ENCODE measurements around the gene UROC1.

Gene UROC1

DNA sequence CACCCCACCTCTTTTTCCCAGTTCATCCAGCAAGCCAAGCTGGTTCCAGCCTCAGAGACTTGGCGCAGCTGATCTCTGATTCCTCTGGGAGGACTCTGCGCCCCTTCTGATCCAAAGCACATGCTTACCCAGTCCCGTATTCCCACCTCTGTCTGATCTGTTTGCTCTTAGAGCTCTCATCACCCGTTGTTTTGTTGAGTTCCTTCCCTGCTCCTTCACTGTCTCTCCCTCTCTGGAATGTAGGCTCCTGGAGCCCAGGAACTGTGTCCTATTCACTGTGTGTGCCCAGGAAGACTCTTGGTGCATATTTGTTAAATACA lies 40.6 kb downstream of the UROC1 start:
- DNase-seq = no peak

DNA sequence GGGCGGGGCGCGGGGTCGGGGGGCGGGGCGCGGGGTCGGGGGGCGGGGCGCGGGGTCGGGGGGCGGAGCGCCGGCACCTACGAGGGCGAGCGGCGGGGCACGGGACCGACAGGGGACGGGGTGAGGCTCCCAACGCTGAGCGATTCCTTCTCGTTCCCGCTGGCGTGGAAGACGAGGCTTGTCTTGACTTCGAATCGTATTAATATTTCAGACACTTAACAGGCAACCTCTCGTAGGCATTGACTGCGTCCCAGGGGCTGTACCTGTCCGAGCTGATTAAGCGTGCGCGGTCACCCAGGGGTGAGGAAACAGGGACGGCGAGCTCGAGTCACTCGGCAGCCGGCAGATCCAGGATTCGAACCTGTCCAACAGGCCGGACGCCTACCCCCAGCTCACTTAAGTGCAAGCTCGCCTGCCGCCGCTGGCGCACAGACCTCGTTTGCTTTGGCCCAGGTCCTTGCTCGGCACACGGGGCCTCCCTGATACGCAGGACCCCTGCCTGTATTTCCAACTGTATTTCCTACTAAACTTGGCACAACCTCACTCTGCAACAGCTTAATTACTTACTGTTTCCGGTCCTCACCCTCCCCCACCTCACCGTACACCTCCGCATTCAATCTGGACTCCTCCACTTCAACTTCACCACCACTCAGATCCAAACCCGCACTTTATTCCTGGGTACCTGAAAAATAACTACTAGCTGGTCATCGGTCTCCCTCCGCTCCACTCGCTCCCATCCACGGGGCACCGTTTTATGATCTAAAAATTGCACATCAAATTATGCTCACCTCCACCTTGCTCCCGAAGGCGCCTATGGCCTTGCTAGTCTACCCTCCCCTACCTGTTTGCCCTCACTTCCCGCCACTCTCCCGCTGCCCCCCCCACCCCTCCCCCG lies 41.2 kb downstream of the UROC1 start:
- peak; percentile 40 for DNase-seq

DNA sequence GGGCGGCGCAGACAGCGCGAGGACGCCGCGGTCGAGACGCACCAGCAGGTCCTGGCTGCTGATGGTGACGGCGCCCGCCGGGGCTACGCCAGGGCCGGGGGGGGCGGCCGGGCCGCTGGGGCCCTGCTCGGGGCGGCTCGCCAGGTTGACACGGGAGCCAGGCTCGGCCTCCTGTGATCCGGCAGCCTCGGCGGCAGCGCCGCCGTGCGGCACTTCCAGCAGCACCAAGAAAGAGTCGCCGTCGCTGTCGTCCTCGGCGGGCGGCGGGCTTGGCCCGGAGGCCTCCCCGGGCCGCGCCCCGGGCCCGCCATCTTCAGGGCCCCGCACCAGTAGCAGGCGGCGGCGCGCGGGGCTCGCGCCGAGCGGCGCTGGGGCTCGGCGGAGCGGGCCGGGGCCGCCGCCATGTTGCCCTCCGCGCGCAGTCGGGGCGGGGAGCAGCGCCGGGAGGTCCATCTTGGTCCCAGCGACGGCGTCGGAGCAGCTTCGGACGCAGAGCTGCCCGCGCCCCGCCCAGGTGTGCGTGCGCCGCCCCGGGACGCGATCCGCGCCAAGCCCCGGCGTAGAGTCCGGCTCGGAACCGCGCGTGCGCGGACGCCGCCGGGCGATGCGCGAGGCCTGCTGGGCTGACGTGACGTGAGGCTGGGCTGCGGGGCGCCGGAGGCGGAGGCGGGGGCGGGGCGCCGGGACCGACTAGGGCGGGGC lies 42.0 kb downstream of the UROC1 start, which contains the start of gene ZXDC:
TSS of gene ZXDC (minus strand) at position 479 of the 702 bp plus-strand sequence. CDS start at position 453, 26 bp downstream.
- peak; percentile 44 for DNase-seq

DNA sequence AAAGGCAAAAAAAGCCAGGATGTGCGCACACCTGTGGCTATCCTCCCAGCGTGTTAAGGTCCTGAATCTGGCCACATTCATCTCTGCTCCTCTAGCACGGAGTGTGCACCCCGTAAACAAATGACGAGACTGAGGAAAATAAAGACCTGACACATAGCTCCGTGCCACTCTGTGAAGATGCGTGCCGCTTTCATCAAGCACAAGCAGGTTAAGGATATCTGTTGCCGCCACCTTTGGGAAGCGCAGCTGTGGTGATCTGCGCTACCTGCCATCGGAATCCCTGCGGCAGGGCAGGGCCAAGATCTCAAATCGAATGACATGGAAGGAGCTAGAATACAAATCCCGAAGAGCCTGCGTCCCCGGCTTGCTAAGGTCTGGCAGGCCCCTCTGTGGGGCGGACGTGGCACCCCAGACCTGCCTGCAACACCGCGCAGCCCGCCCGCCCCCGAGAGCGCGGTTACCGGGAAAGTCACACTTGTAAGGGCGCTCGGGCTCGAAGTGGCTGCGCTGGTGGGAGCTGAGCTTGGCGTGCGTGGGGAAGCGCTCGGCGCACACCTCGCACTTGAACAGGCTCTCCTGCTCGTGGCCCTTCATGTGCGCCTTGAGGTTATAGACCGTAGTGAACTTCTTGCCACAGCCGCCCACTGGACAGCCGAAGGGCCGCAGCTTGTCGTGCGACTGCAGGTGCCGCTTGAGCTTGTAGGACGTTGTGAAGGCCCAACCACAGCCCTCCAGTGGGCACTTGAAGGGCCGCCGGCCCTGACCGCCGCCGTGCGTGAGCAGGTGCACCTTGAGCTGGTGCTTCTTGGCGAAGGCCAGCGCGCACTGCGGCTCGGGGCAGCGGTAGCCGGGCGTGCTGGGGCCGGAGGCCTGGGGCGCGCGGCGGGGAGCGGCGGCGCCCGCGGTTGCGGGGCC lies 42.8 kb downstream of the UROC1 start:
- no peak for DNase-seq

DNA sequence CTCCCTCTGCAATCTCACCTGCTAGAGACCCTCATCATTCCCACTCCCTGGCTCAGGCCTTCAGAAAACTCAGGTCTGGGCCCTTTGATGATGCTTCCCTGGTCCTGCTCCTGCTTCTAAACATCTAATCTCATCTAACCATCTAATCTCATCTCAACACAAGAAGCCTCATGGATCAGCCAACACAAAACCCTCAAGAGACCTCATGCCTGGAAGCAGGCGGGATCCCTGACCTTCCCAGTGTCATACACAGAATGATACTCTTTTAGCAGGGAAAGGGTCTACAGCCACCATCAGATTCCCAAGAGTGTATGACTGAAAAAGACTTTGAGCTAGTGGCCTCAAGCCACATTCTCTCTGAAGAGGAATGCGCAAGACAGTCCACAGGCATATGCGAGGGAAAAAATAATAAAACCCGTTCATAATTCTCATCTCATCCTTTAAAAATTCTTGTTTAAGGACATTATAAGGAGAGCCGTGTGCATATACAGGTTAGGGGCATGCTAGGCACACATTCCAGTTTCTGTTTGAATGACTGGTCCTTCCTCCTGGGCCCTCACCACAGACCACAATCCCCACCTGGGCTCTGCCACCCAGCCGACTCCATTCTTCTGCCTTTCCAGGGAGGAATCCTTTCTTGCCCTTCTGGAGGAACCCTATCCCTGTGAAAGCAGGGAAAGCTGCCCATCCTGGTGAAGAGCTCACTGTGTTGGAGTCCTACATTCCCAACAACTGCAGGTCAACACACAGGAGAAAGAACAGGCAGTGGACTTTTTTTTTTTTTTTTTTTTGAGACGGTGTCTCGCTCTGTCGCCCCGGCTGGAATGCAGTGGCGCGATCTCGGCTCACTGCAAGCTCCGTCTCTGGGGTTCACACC lies 44.0 kb downstream of the UROC1 start:
- DNase-seq = no peak

DNA sequence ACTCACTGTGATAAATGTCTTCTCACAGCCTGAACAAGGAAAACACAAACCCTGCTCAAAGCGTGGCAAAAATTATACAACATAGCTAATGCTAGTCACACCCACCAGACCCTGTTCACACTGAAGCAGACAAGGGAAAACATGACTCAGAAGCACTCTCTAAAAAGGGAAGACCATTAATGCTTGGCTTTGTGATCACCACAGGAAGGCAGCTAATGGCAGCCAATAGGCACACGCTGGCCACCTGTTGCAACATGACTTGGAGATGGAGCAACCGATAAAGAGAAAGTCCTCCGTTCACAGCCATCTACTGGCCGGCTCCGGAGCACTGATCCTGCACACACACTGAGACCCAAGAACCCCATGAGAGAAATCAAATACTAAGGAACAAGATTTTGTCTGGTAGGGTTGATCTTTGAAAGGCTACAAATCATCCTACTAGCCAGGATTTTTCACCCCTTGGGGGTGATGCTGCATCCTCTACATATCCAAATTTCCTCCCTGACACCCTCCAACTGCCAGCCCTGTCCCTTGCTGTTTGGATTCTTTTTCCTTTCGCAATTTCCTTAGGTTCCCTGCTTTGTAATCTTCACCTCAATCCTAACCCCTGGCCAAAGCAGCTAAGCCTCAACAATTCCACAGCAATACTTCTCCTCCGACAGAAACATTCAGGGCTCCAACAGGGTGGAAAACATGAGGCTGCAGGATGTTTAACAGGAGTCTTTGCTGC lies 45.1 kb downstream of the UROC1 start:
- no peak for DNase-seq

DNA sequence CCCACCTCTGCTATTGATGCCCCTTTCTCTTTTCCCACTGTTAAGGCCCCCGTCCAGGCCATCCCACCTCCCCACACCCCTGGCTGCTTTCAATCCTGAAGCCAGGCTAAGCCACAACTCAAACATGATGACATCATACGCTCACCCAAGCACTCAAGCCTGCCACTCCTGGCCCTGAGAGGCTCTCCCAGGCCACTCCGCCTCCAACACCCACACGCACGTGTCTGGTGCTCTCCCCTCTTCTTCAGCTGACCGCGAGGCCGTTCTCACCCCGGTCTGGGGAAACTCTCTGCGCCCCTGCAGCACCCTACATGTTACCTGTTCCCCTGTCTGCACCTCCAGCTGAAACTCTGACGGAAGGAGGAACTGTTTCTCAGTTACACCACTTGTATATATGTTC lies 48.1 kb downstream of the UROC1 start:
- no peak for DNase-seq

DNA sequence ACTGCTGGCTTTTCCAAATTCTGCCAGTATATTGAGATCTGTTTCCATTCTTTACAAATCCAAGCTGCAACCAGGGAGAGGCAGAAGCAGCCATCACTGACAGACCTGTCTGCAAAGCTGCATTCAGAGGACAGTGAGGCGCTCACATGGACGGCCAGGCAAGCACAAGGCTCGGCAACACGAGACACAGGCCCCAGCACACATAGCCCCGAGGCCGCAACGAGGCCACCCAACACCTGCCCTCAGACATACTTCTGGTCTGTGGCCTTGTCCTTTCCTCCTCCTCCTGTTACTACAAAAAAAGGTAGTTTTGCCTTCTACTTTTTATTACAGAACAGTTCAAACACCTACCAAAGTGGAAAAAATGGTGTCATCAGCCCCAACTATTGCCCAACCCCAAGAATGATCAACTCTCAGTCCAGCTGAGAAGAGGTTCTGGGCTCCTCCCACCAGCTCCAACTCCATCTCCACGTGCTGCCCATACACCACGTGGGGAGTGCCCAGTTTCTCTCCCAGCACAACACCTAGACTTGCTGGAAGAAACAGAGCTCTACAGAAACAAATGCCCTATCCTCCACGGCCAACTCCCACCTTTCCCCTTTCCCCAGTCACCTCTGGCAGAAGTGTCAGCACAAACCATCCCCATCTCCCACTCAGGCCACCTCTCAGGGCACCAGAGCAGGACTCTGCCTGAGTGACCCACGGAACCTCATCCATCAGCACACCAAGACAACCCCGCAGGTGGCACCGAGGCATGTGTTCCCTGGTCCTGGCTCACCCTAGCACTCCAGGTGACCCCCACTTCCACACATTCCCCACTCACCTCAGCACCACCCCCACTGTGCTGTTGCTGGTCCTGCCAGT lies 49.3 kb downstream of the UROC1 start:
- no peak for DNase-seq

DNA sequence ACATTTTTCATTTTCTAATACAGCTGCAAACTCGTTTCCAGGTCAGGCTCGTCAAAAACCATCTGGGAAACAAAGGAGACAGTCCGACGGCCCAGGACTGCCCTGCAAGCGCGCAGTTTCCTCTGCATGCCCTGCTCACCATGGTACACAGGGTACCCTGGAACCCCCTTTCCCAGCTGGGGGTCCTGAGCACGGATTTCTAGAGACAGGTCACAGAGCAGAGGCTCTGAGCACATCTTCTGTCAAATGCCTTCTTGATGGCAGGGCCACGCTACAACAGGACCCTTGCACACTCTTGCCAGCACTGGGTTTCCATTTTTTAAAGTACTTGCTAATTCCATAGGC lies 50.0 kb downstream of the UROC1 start:
- DNase-seq = no peak

DNA sequence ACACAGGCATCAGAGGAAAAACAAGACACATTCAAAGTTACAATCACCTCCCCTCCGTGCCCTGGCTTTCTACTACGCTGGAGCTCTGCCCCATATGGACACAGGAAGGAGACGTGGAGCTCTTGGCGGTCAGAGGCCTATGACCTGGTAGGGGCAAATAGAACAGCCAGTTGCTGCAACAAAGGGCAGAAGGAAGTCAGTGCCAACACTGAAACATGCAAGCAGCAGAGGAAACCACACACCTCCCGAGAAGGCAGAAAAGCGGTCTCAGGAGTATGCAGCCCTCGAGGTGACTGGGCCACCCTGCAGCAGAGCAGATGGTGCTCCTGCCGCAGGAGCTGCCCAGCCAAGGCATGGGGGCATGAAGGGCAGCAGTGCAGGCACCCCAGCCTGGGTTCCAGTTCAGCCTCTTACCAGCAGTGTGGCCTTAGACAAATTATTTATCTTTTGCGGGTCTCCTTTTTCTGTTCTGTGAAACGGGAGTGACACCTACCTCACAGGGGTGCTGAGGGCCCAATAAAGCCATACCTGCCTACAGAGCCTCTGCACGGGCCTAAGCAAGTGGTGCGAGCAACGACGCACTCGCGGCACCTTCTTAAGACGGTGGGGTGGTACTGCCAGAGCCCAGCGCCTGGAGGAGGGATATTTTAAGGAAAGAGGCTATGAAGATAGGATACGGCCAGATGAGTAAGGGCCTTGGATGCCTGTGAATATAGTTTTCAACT lies 50.5 kb downstream of the UROC1 start:
- no peak for DNase-seq

DNA sequence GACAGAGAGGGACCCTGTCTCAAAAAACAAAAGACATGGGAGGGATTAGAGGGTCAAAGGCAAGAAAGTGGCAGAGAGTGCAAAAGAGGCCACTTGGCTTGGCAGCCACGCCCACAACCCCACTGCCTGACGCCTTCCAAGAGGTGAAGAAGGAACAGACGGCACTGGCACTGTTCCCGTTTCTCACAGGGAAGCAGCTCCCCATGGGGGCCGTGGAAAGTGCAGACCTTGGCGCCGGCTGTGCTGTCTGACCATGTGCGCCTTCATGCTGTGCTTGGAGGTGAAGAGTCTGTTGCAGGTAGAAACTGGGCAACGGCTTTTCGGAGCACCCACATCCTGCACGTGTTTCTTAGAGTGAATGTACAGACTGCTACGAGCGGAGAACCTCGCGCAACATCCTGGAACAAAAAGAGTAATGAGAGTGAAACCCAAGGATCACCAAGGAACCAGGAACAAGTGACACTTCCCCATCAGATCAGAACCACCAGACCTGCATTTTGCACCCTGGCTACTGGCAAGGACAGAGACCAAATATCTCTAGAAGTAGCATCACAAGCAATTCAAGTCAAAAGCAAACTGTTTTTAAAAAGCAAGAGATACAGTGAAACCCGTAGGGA lies 51.5 kb downstream of the UROC1 start:
- no peak for DNase-seq

DNA sequence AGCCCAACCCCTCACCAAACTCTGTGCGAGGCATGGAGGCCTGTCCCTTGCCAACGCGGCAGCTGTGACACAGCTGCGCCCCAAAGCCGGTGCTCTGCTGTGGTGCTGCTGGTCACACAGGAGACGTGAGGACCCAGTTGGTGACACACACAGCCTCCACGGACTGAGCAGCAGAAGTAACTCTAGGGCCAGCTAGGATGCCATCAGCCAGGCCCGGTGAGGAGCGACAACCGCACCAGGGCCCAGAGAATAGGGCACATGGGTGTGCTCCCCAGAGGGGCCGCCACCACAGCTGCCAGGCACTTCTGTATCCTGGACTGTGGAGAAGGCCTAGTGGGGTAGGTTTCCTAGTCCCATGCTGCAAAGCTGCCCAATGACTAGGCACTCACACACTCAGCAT lies 52.6 kb downstream of the UROC1 start:
- no peak for DNase-seq

DNA sequence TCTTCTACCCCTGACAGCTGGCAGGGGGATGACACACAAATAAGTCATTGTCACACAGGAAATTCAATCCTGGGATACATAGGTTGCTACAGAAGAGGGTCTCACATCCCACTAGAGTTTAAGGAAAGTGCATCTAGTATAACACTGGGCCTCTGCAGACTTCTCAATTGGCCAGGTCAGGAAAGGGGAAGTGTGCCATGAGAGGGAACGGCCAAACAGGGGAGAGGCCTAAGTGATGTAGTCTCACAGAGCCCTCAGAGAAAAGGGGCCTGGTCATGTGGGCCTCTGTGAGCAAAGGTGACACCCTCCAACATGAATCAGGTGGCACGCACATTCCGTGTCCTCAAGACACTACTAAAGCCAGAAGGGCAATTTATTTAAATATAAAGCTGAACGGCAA lies 53.1 kb downstream of the UROC1 start:
- no peak for DNase-seq

DNA sequence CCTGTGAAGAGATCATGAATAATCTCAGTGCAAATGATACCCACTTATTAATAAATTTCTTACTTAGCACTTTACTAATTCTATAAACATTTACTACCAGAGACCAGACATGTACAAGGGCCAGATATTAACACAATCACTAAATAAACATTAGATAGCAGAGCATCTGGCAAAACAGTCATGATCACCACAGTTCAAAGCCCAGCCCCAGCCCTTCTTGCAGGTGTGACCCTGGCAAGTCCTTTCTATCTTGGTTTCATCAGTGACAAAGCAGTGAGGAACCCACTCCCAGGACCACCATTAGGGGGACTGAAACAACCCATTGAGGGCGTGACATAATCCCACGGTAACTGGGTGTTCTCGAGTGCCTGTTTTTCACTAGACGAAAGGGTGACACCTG lies 53.5 kb downstream of the UROC1 start:
- no peak for DNase-seq

DNA sequence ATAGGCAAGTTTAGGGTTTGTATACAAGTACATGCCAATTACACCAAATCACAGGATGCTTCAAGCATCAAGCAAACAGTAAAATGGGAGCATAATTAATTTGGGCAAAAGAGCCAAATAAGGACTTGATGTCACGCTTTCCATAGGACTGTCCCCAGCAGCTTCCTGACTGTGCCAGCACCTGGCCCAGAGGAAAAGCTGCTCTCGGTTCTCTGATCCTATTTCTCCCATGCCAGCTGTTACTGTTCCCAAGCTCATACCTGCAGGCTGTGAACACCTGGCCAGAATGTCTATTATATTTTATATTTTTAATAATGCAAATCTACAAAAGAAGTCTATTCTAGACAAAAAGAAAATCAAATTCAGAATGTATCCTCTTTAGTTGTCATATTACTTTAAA lies 54.1 kb downstream of the UROC1 start:
- no peak for DNase-seq

DNA sequence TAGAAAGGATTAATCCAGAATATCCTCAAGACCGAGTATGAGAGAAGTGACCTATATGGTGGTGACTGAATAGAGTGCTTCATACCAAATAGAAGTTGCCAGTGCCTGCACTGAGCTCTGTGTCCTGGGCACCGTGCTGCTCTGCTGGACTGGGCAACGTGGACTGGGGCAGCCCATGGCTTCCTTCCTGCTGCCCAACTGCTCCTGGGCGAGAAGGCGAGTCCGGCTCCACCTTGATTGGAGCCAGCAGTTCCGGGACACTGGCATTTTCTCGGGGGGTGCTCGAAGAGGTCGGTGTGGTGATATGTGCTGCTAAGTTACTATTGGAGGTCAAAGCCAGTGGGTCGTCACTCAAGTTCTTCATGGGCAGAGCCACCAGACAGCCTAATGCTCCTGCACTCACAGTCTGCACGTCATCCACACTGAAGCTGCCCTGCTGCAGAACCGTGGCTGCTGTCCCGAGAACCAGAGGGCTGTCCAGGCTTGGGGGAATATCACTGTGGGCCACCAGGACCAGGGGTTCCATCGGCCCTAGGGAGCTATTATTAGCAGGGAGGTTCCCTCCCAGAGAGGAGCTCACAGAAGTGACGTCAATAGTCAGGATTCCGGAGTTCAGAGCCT lies 56.0 kb downstream of the UROC1 start:
- no peak for DNase-seq

DNA sequence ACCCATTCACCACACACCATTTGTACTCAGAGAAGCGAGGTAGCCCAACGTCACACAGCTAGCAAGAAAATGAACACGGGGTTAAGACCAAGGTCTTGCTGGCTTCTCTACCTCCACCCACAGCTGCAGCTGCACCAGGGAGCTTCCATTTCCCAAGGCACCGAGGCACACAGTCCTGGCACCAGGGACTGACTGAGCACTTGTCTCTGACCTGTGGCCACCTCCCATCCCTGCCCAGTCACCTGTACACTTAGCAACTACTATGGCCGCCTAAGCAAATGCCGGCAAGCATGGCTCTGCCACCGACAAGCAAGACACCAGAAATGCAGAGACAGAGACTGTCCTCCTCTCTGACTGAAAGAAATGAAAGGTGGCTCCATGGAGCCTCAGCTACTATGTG lies 57.2 kb downstream of the UROC1 start:
- DNase-seq = no peak

DNA sequence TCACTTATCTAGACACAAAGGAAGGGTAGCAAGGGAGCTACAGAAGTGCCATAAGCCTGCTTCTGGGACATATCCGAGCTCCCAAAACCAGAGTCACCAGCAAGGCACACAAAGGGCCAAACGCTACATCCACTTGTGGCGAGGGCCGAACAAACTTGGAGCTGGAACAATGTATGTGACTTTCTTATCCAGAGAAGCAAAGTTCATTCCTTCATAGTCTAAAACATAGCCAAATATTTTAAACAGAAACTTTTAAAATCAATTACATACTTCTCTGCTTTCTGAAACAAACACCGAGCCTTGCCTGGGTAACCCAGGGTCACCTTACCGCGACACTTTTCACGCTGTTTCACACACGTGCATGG lies 57.8 kb downstream of the UROC1 start:
- DNase-seq = no peak

DNA sequence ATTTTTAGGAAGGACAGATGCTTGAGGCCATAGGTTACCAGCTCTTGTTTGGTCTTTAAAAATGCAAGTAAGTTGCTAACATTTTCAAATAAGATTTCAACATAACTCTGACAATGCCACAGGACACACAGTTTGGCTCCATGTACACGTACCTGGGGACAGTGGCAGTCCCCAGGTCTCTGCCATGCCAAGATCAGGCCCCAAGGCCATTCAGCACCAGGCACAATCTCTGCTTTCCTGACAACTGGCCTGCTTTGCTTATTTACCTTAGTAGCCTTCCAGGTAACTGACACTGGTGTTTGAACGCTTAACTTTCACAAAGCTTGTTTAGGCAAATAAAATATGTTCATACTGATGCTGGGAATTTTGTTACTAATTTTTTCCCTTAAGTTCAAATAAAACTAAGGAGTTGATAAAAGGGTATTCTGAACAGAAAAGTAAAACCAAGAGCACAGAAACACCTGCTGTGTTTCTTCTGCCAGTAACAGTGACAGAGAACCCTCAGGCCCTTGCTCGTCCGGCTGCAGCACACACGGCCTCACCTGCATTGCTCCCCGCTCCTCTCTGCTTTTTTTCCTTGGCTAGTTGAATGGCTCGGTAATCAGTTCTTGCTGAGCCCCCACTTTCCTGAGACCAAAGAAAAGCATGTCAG lies 58.3 kb downstream of the UROC1 start:
- no peak for DNase-seq
